ENCODE measurements around the gene SPATA31D4.

Gene SPATA31D4

DNA sequence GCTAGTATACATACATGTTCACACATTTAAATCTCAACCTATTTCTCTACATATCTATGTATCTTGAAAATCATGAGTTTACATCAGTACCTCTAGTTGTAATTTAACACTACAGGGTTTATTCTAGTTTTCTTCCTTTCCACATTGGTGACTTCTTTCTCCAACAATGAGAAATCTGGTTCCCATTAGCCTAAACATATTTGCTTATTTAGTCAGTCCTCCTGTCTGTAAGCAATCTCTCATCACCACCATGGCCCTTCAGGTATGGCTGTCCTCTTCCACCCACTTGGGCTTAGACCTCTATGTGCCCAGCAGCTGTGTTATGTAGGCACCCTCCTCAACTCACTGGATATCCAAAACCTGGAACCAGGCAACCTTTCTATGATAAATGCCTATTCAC, 52.3 kb downstream of the SPATA31D4 start:
- Histone ChIP-seq H3K36me3 (ENCODE audit: insufficient read depth, low read length) (no peaks in the 10 kb centered on the region), H3K9me3 (ENCODE audit: control insufficient read depth, insufficient read depth, low read length) (no peaks in the 10 kb centered on the region), H3K4me1 (ENCODE audit: insufficient read depth, low read length) (0 out of 2 replicates have a peak, but pooled peaks cover 5% of the 10 kb centered on the region), H3K9ac (ENCODE audit: low read depth, low read length) (no peak overlapping the region)

DNA sequence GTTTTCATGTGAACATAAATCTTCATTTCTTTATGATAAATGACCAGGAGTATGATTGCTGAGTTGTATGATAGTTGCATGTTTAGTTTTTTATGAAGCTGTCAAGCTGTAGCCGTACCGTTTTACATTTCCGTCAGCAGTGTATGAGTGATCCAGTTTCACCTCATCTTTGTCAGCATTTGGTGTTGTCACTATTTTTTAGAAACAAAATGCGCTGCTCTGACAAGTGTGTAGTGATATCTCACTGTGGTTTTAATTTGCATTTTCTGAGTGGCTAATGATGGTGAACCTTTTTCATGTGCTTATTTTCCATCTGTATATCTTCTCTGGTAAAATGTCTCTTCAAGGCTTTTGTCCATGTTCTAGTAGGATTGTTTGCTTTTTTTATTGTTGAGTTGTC, 53.7 kb downstream of the SPATA31D4 start:
- no peak overlapping the region for H3K9ac ChIP-seq (ENCODE audit: low read depth, low read length)
- H3K9me3 ChIP-seq (ENCODE audit: control insufficient read depth, insufficient read depth, low read length), result no peaks in the 10 kb centered on the region
- no peaks in the 10 kb centered on the region for H3K36me3 ChIP-seq (ENCODE audit: insufficient read depth, low read length)
- H3K4me1 ChIP-seq (ENCODE audit: insufficient read depth, low read length), result 0 out of 2 replicates have a peak, but pooled peaks cover 5% of the 10 kb centered on the region
